Neural progenitor cell (in vitro differentiated cells): ENCODE measurements around the gene MT2A.

Source experiments
- EZH2 ChIP-seq: fragments of 200-600 bp; sonication (generic); IDR thresholded peaks from 2 replicates; pipeline ENCODE4 v1.6.1; 2017; ENCODE audit warnings: antibody characterized with exemption, mild to moderate bottlenecking, moderate library complexity
- EZH2phosphoT487 ChIP-seq: fragments of 200-600 bp; sonication (generic); IDR thresholded peaks from 2 replicates; pipeline ENCODE4 v1.6.1; 2017; ENCODE audit warnings: antibody characterized with exemption
- TF ChIP-seq, protein P1 (sequence below): fragments of 200-600 bp; sonication (generic); IDR thresholded peaks from 2 replicates; pipeline ENCODE4 v1.5.1; 2017; ENCODE audit warnings: antibody characterized with exemption, mild to moderate bottlenecking

DNA sequence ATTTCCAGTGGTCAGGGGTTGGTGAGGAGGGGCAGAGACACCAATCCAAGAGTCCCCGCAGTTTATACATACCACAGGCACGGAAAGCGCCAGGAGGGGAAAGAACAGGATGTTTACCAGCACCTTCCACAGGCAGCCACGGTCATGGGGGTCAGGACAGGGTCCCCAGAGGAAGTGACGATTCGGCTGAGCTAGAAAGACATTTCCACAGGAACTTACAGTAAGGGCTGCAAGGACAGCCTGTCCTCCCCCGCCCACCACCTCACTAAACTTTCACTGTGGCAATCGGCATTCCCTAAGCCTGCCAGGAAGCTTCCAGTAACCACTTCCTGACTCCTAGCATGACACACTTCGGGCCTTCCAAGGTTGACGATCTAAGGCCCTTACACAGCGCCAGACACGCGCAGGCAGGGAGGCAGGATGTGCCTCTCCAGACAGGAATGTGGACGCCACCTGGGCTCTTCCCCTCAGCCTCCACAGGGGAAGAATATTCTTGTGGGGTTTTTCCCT lies 1.2 kb upstream of the MT2A start:
- TF ChIP-seq, protein P1, sequence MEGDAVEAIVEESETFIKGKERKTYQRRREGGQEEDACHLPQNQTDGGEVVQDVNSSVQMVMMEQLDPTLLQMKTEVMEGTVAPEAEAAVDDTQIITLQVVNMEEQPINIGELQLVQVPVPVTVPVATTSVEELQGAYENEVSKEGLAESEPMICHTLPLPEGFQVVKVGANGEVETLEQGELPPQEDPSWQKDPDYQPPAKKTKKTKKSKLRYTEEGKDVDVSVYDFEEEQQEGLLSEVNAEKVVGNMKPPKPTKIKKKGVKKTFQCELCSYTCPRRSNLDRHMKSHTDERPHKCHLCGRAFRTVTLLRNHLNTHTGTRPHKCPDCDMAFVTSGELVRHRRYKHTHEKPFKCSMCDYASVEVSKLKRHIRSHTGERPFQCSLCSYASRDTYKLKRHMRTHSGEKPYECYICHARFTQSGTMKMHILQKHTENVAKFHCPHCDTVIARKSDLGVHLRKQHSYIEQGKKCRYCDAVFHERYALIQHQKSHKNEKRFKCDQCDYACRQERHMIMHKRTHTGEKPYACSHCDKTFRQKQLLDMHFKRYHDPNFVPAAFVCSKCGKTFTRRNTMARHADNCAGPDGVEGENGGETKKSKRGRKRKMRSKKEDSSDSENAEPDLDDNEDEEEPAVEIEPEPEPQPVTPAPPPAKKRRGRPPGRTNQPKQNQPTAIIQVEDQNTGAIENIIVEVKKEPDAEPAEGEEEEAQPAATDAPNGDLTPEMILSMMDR: no peak
- TF ChIP-seq EZH2 (no peak), EZH2phosphoT487 (no peak)
